Upper lobe of left lung (tissue), 6 donors: ENCODE measurements around the gene ZFR. TPM values are rescaled to one million over a fixed set of nuclear protein-coding genes. Genes with fewer than 3 reads are reported as not detected.

Experiments used
- ATAC-seq, 2 donors: fragments of 200-7000 bp; cut with Tn5 transposase; one replicate each; pipeline ENCODE4 v1.9.1; 2022; ENCODE audit warnings: mild to moderate bottlenecking in 2 of 2, moderate library complexity in 2 of 2; ENCODE audit not compliant: low FRiP score in 2 of 2
- DNase-seq, 2 donors: peaks; one replicate each; pipeline ENCODE4 v3.0.0-alpha.2; 2019 to 2020
- H3K27ac ChIP-seq, 4 donors: fragments of 200-600 bp; sonication (generic); one replicate each; pipeline ENCODE4 v1.5.1; 2016 to 2019
- H3K27me3 ChIP-seq, 4 donors: fragments of 200-600 bp; sonication (generic); one replicate each; pipeline ENCODE4 v1.5.1; 2017 to 2019
- H3K36me3 ChIP-seq, 4 donors: fragments of 200-600 bp; sonication (generic); one replicate each; pipeline ENCODE4 v1.5.1; 2016 to 2019
- H3K4me1 ChIP-seq, 4 donors: fragments of 200-600 bp; sonication (generic); one replicate each; pipeline ENCODE4 v1.5.1; 2018 to 2019
- H3K4me3 ChIP-seq, 4 donors: fragments of 200-600 bp; sonication (generic); one replicate each; pipeline ENCODE4 v1.5.1; 2017 to 2019; ENCODE audit warnings: mild to moderate bottlenecking in 2 of 4, moderate library complexity in 1 of 4
- H3K9me3 ChIP-seq, 4 donors: fragments of 200-600 bp; sonication (generic); one replicate each; pipeline ENCODE4 v1.5.1; 2018 to 2019
- EP300 ChIP-seq, 4 donors: sonication (generic); formaldehyde crosslinking; IDR thresholded peaks; one replicate each; pipeline ENCODE4 v1.5.1; 2017; ENCODE audit warnings: antibody characterized with exemption in 4 of 4, control low read depth in 2 of 4
- POLR2A ChIP-seq, 4 donors: fragments of 450-650 bp; IDR thresholded peaks; one replicate each; pipeline ENCODE4 v1.5.1; 2016 to 2017; ENCODE audit warnings: antibody characterized with exemption in 4 of 4, mild to moderate bottlenecking in 2 of 4
- POLR2AphosphoS5 ChIP-seq, 2 donors: sonication (generic); formaldehyde crosslinking; IDR thresholded peaks; one replicate each; pipeline ENCODE4 v1.5.1; 2017; ENCODE audit warnings: antibody characterized with exemption in 2 of 2
- WGBS, 2 donors: methylation state at CpG; one replicate each; pipeline ENCODE4 v1.1.5; 2017 to 2018; 5-methylcytosine and 5-hydroxymethylcytosine counted together
- total RNA-seq, 6 donors: library from RNA; depleted of rRNA in 4 of 6; stranded (reverse); fragments of >200 nt in 4 of 6; gene quantifications; one replicate each; pipeline versions ENCODE4 v1.1.0 to v1.2.1, GENCODE V29; 2016 to 2021
- TF ChIP-seq, protein P1 (sequence below), 6 experiments: fragments of 450-650 bp in 4 of 6; fragments of 200-600 bp in 2 of 6; sonication (generic) in 2 of 6; IDR thresholded peaks; one replicate each; pipeline ENCODE4 v1.5.1; 2016 to 2019; ENCODE audit warnings: antibody characterized with exemption in 6 of 6
- donor health status: DM: no; HTN: no; CAD: no; lungs with moderate emphysema.
- donor health status: DM: no; HTN: yes; CAD: no; lungs with severe emphysema.

ZFR gene
- total RNA-seq, 6 donors from 2014 or later, result 33.8 to 85.1 (median 50.2) TPM

DNA sequence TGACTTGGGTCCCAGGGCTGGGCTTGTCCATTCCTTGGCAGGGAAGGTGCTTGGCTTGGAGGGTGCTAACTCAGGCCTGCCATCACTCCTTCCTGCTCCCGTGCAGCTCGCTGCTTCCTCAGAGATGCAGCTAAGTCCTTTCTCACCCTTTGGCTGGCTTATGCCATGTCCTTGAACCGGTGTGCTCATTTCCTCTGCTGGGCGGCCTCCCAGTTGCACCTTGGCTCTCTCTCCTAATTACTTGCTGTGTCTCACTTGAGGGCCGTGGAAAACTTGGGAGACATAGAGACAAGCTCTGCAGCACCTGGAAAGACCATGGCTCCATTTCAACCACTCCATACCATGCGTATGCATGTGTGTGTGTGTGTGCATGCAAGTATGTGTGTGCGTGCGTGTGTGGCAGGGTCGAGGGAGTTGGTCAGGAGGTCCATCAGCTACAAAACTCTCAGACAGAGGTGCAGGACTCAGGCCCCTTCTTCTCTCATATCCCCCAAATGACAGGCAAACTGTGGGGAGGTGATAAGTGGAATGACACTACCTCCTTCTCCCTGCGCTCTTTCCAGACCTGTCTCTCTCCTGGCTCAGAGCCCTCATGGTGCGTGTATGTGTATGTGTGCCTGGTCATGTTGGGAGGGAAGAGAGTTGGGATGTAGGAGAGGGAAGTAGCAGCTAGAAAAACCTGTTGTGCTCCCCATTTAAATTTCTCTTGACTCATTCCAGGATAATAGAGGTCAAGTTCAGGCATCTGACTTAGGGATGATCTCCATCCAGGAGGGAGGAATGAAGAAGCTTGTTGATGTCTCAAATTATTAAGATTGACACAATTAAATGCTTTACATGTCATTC lies 114.2 kb downstream of the ZFR start:
- Histone ChIP-seq H3K36me3 (no peaks in the 10 kb centered on the region), H3K27ac (no peak overlapping the region), H3K4me3 (no peak overlapping the region), H3K4me1 (peaks cover 0 to 11% (median 3%) of the 10 kb centered on the region in 4 donors), H3K27me3 (no peaks in the 10 kb centered on the region), H3K9me3 (no peaks in the 10 kb centered on the region)
- 57 to 71% methylated on average over 11 of the region's 11 CpGs for WGBS, 2 donors
- DNase-seq (no peak), ATAC-seq (peak in 1 of 2 donors; percentile 25)
- TF ChIP-seq POLR2AphosphoS5 (IDR thresholded peaks at IDR 0.05) (no peak), POLR2A (IDR thresholded peaks at IDR 0.05) (no peak), EP300 (IDR thresholded peaks at IDR 0.05) (no peak)
- TF ChIP-seq, protein P1, sequence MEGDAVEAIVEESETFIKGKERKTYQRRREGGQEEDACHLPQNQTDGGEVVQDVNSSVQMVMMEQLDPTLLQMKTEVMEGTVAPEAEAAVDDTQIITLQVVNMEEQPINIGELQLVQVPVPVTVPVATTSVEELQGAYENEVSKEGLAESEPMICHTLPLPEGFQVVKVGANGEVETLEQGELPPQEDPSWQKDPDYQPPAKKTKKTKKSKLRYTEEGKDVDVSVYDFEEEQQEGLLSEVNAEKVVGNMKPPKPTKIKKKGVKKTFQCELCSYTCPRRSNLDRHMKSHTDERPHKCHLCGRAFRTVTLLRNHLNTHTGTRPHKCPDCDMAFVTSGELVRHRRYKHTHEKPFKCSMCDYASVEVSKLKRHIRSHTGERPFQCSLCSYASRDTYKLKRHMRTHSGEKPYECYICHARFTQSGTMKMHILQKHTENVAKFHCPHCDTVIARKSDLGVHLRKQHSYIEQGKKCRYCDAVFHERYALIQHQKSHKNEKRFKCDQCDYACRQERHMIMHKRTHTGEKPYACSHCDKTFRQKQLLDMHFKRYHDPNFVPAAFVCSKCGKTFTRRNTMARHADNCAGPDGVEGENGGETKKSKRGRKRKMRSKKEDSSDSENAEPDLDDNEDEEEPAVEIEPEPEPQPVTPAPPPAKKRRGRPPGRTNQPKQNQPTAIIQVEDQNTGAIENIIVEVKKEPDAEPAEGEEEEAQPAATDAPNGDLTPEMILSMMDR (IDR thresholded peaks at IDR 0.05), result no peak

DNA sequence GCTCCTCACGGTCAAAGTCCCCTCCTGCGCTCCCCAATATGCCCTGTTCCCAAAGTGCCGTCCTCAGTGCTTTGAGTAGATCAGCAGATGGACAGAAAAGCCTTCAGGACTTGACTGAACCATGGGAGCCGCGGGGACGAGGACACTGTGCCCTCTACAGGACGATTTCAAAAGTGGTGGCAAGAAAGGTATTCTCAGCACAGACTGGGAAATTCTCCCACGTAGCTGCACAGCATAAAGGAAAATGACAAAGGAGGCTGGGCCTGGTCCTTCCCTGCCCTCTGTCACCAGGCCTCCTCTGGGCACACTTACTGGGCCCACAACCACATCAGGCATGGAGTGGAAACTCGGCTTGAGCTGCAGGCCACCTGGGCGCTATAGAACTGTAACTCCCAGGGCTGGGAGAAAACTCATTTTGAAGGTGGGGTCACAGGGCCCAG lies 115.1 kb downstream of the ZFR start:
- DNase-seq (peak in 1 of 2 donors; percentile 77), ATAC-seq (peak; percentile 78 to 91)
- no peaks in the 10 kb centered on the region for H3K9me3 ChIP-seq
- H3K36me3 ChIP-seq, result no peaks in the 10 kb centered on the region
- no peak overlapping the region for H3K4me3 ChIP-seq
- H3K4me1 ChIP-seq, result peaks cover 0 to 11% (median 3%) of the 10 kb centered on the region in 4 donors
- H3K27ac ChIP-seq, result no peak overlapping the region
- H3K27me3 ChIP-seq, result no peaks in the 10 kb centered on the region
- WGBS, 2 donors, result 40 to 56% methylated on average over 7 to 10 of the region's 10 CpGs
- TF ChIP-seq POLR2AphosphoS5 (IDR thresholded peaks at IDR 0.05), result no peak
- TF ChIP-seq, protein P1 (IDR thresholded peaks at IDR 0.05), result peak; percentile 39 to 71 (median 64)

DNA sequence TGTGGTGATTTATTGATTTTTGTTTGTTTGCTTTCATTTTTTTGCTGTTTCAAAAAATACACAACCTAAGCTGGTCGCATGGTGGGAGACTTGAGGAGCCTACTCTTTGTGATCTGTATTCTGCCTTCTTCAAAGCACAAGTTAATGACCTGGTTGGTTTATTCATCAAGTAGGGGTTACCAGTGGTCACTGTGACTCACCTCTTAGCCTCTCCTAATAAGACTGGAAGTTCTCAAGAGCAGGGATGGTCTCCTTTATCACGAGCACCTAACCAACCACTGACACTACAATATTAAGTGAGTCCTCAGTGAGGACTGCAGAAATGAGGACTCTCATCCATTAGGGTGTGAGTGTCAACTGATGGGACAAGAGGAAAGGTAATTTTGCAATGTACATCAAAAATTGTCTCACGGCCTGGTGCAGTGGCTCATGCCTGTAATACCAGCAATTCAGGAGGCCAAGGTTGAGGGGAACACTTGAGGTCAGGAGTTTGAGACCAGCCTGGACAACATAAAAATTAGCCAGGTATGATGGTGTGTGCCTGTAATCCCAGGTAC lies 118.2 kb downstream of the ZFR start:
- ATAC-seq, result no peak
- Histone ChIP-seq H3K4me1 (peaks cover 0 to 11% (median 3%) of the 10 kb centered on the region in 4 donors), H3K27ac (no peak overlapping the region), H3K4me3 (no peak overlapping the region), H3K36me3 (no peaks in the 10 kb centered on the region), H3K27me3 (no peaks in the 10 kb centered on the region), H3K9me3 (peaks cover 0 to 7% (median 4%) of the 10 kb centered on the region in 4 donors)
- WGBS, 2 donors, result 80 to 84% methylated on average over 3 of the region's 3 CpGs
- TF ChIP-seq POLR2AphosphoS5 (IDR thresholded peaks at IDR 0.05), result no peak
- no peak for TF ChIP-seq POLR2A (IDR thresholded peaks at IDR 0.05)
- TF ChIP-seq, protein P1 (IDR thresholded peaks at IDR 0.05), result no peak
- TF ChIP-seq EP300 (IDR thresholded peaks at IDR 0.05), result no peak
- no peak for DNase-seq

DNA sequence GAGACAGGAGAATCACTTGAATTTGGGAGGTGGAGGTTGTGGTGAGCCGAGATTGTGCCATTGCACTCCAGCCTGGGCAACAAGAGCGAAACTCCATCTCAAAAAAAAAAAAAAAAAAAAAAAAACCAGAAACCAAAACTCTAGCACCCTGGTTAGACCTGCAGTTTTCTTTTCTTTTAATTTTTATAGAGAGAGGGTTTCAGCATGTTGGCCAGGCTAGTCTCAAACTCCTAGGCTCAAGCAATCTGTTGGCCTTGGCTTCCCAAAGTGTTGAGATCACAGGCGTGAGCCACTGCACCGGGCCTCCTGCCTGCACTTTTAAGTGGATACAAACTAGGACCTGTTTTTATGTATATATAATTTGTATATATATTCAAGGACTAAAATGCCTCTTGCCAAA lies 118.9 kb downstream of the ZFR start:
- TF ChIP-seq, protein P1 (IDR thresholded peaks at IDR 0.05), result no peak
- TF ChIP-seq POLR2AphosphoS5 (IDR thresholded peaks at IDR 0.05), result no peak
- no peak for TF ChIP-seq EP300 (IDR thresholded peaks at IDR 0.05)
- Histone ChIP-seq H3K27ac (no peak overlapping the region), H3K4me1 (peaks cover 0 to 11% (median 1%) of the 10 kb centered on the region in 4 donors), H3K9me3 (peaks cover 0 to 7% (median 4%) of the 10 kb centered on the region in 4 donors), H3K4me3 (no peak overlapping the region), H3K27me3 (no peaks in the 10 kb centered on the region), H3K36me3 (no peaks in the 10 kb centered on the region)
- ATAC-seq (no peak), DNase-seq (no peak)
- WGBS, 2 donors, result 90 to 98% methylated on average over 4 of the region's 4 CpGs
